Ecto neural progenitor cell (in vitro differentiated cells): ENCODE data around the gene PRDX5.

Experiments used
- DNase-seq: peaks from one replicate; pipeline ENCODE4 v3.0.0-alpha.2; 2018; ENCODE audit warnings: low spot score

The PRDX5 gene

GRCh38 chr11:64317961-64318765, at the start of gene PRDX5:
PRDX5 (plus strand) TSS chr11:64318121; CDS start chr11:64318216, 95 bp downstream.
- peak; percentile 96 for DNase-seq

GRCh38 chr11:64268893-64269539, 48.9 kb upstream of the PRDX5 start:
- DNase-seq = peak; percentile 74

DNA sequence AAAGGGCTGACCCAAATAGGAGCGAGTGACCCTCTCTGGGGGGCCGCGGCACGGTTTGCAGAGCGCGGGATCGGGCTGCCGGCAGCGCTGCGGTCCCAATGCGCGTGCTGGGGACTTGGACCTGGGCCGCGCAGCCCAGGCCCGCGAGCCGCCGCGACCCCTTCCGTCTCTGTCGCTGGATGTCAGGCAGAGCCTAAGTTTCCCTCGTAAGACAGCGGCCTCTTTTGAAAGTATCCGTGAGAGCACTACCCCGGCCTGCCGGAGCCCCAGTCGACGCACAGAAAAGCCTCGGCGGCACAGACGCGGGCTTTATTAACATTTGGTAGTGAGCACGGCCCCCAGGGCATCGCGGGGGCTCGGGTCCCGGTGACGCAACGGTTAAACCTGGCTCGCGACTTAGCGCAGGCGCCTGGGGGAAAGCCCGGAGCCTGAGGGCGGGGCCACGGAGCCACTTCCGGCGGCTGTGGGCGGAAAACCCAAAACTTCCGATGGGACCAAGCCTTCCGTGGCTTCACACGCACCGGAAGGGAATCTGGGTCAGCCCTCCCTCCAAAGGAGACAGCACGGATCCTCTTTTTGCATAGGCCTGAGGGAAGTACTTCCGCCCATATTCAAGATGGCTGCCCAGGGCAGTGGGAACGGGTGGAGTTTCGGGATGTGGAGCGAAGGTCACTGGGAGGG, 48.2 kb upstream of the PRDX5 start:
- DNase-seq = peak; percentile 98

DNA sequence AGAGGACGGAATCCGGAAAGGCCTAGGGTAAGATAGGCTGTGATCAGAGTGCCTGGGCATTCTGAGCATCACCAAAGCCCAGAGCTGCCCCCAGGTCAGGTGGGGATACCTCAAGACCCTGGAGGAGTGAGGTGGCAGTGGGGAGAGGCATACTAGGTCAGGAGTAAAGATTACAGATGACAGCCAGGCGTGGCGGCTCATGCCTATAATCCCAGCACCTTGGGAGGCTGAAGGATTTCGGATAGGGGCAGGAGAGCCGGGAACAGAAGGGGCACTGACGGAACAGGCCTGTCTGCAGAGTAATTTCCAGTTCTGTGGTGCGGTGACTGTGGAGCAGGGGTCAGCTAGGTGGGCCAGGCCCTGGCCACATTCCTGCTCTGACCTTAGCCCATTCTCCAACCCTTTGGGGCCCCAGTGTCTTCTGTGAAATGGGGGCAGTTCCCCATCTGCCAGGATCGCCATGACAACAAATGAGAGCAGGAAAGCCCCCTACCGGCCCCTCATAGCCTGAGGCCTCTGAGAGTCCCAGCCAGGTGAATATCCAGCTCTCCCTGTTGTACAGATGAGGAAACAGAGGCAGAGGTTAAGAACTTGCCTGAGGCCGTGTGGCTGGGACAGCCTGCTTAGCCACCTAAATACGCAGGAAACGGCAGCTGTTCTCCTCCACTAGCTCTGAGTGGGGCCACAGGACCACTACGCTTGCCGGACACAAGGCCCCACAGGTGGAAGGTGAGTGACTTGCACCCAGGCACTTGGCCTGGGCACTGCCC, 42.7 kb upstream of the PRDX5 start:
- no peak for DNase-seq

DNA sequence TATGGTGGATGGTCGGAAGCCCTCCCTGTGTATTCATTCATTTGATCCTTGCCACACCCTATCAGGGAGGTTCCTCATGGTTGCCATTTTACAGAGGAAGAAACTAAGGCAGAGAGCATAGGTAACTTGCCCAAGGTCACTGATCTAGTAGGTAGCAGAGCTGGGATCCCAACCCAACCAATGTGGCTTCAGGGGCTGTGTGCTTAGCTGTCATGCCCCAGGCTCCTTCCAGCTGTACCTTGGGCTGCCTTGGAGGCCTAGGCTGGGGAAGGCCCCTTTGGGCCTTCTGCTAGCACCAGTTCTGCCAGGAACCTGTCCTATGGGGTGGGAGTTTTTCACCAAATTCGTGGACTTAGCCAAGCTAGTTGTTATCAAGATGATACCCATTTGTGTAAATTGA, 42.1 kb upstream of the PRDX5 start:
- DNase-seq = no peak

GRCh38 chr11:64276653-64277431, 41.1 kb upstream of the PRDX5 start:
- no peak for DNase-seq

- DNase-seq = no peak
These were observed 39.2 kb upstream of the PRDX5 start for GRCh38 chr11:64278576-64279190.

- DNase-seq = no peak
These were observed 35.8 kb upstream of the PRDX5 start for GRCh38 chr11:64281957-64282770.

DNA sequence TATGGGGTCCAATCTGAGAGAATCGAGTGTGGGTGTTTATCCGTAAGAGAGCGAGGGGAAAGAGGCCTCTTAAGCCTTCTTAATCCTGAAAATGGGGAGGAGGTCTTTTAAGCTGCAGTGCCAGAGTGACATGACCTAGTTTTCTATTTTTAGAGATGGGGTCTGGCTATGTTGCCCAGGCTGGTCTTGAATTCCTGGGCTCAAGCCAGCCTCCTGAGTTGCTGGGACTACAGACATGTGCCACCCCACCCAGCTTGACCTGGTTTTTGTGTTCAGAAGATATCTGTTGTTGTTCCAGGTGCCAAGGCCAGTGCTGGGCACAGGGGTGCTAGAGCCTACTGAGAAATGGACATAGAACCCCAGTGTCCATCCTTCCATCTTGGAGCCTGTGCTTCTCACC, 34.8 kb upstream of the PRDX5 start:
- DNase-seq = no peak

DNA sequence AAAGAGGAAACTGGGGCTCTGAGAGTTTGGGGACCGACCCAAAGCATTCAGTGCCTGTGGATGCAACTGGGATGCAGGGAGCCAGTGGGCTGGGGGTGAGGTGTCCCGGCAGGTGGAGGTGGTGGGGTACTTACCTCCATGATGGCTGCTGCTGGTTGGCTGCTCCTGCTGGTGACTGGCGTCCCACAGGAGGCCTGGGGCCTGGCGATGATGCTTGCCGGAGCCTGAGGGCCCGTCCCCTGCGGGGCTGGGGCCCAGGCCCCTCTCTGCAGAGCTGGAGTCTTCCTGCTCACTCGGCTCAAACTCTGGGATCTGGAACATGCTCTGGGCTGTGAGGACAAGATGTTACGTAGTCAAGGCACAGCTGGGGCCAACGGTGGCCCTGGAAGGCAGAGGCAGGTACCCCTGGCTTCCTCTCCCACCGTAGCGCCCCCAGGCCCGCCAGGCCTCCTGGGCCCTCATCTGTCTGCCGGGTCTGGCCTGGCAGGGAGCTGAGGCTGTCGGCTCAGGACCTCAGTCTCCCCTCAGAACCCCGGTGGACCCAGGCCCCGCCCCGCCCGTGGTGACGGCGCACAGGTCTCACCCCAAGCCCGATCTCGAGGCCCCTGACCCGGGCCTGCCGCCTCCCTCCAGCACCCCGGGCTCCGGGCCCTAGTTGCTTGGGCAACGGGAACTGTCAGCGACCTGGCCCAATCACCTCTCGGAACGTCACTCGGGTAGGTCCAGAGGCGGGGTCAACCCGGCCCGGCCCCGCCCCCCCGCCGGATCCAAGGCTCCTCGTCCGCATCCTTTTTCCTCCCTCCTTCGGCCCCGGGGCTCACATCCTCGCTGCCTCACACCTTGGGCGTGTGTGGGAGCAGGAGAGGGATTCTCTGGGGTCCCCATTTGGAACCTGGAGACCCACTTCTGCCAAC, 33.6 kb upstream of the PRDX5 start, which contains the start of gene BAD:
Gene BAD, minus strand, starts transcription at position 618 of the 914 bp plus-strand sequence. Its CDS starts 297 bp downstream, at position 321.
- DNase-seq = peak; percentile 97

- DNase-seq = peak; percentile 92
These were observed 32.7 kb upstream of the PRDX5 start, which contains the start of gene GPR137 for GRCh38 chr11:64284962-64285884. GPR137 (plus strand) TSS chr11:64285848; CDS start chr11:64286525, 677 bp downstream.

GRCh38 chr11:64285885-64286800, 31.8 kb upstream of the PRDX5 start:
- DNase-seq = no peak

DNA sequence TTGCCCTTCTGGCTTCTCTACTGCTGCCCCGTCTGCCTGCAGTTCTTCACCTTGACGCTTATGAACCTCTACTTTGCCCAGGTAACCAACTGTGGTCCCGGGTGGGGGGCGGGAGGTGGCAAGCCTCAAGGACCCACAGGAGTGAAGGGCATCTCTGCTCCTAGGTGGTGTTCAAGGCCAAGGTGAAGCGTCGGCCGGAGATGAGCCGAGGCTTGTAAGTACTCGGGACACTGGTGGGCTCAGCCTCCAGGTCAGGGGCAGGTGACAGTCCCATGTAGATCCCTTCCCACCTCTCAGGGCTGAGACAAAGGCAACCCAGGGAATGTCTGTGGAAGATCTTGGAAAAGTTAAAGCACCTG, 31.1 kb upstream of the PRDX5 start:
- no peak for DNase-seq

GRCh38 chr11:64287676-64288352, 30.1 kb upstream of the PRDX5 start:
- no peak for DNase-seq

GRCh38 chr11:64288353-64288750, 29.6 kb upstream of the PRDX5 start:
- DNase-seq = no peak

- no peak for DNase-seq
These were observed 28.8 kb upstream of the PRDX5 start for GRCh38 chr11:64289002-64289564.
